HCT116 (cell line): ENCODE data around the gene MAP1LC3B2. TPM values are rescaled to one million over a fixed set of nuclear protein-coding genes. Genes with fewer than 3 reads are reported as not detected.

Source experiments
- ATAC-seq: fragments of 200-7000 bp; cut with Tn5 transposase; 2 replicates; pipeline ENCODE4 v1.9.1; 2020; ENCODE audit warnings: mild to moderate bottlenecking, moderate library complexity
- BruUV-seq: library from RNA; stranded (reverse); fragments of 400-500 nt; replicated peaks from 2 replicates; lab custom pipeline; 2021; lab: Mats Ljungman, UMichigan
- CTCF ChIA-PET: fragments of 300-600 bp; sonication (Branson Sonifier 250); formaldehyde crosslinking; loops from one replicate; lab custom pipeline; 2021; ENCODE audit warnings: antibody characterized with exemption; lab: Charles Lee
- POLR2A ChIA-PET: fragments of 300-600, 350-600 bp; sonication (Branson Sonifier 250); formaldehyde crosslinking; loops from one replicate; lab custom pipeline; 2021; ENCODE audit warnings: antibody characterized with exemption; lab: Charles Lee
- RAD21 ChIA-PET, 2 experiments: fragments of 300-600 bp; sonication (Branson Sonifier 250); formaldehyde crosslinking; loops; one replicate each; lab custom pipeline; 2023; ENCODE audit warnings: low total read pairs in 2 of 2; ENCODE audit not compliant: uncharacterized antibody in 2 of 2, unreplicated experiment in 2 of 2, low non-redundant PET in 1 of 2; lab: Charles Lee
- DNase-seq: peaks from one replicate; pipeline ENCODE4 v3.0.0-alpha.2; 2010; ENCODE audit warnings: low read depth, low spot score
- H2AFZ ChIP-seq: fragments of 200-600 bp; shearing (Covaris generic), sonication (generic); 2 replicates; pipeline ENCODE4 v1.6.1; 2017; ENCODE audit warnings: low read depth, mixed run types, mixed read lengths, antibody characterized with exemption, low read length; ENCODE audit not compliant: poor library complexity, severe bottlenecking
- H3K27ac ChIP-seq: 2 replicates; pipeline ENCODE4 v1.5.1; 2012; ENCODE audit warnings: low read depth, low read length
- H3K27me3 ChIP-seq: fragments of 200-600 bp; sonication (generic); 2 replicates; pipeline ENCODE4 v1.6.1; 2016; ENCODE audit warnings: mixed run types, low read length, mixed read lengths; ENCODE audit not compliant: insufficient read depth
- H3K36me3 ChIP-seq, 2 experiments: fragments of 200-500 bp in 1 of 2; fragments of 200-600 bp in 1 of 2; sonication (Bioruptor generic) in 1 of 2; sonication (generic) in 1 of 2; 2 replicates each; pipeline versions ENCODE4 v1.5.1 to v1.6.1; 2014 to 2016; ENCODE audit warnings: low read length in 2 of 2, inconsistent platforms in 1 of 2, mixed read lengths in 1 of 2, mixed run types in 1 of 2; ENCODE audit not compliant: insufficient read depth in 2 of 2, control insufficient read depth in 1 of 2
- H3K4me1 ChIP-seq, 2 experiments: fragments of 200-600 bp in 1 of 2; sonication (generic) in 1 of 2; 2 replicates each; pipeline versions ENCODE4 v1.5.1 to v1.6.1; 2012 to 2017; ENCODE audit warnings: low read length in 2 of 2, inconsistent platforms in 1 of 2, mild to moderate bottlenecking in 1 of 2, mixed read lengths in 1 of 2, mixed run types in 1 of 2, moderate library complexity in 1 of 2; ENCODE audit not compliant: insufficient read depth in 2 of 2, control insufficient read depth in 1 of 2
- H3K4me2 ChIP-seq: fragments of 200-600 bp; sonication (generic); 2 replicates; pipeline ENCODE4 v1.6.1; 2017; ENCODE audit warnings: mixed run types, low read length, mixed read lengths
- H3K4me3 ChIP-seq, 2 experiments: fragments of 200-600 bp in 1 of 2; sonication (generic) in 1 of 2; replicated peaks in 1 of 2; 2 replicates each; pipeline ENCODE4 v1.5.1; 2011 to 2016; ENCODE audit warnings: low read length in 2 of 2, control low read depth in 1 of 2, low read depth in 1 of 2, mild to moderate bottlenecking in 1 of 2, mixed read lengths in 1 of 2, mixed run types in 1 of 2
- H3K79me2 ChIP-seq: fragments of 200-600 bp; sonication (generic); 2 replicates; pipeline ENCODE4 v1.6.1; 2017; ENCODE audit warnings: mild to moderate bottlenecking, mixed run types, low read length, moderate library complexity, mixed read lengths; ENCODE audit not compliant: insufficient read depth
- H3K9ac ChIP-seq: fragments of 200-600 bp; sonication (generic); 2 replicates; pipeline ENCODE4 v1.6.1; 2016; ENCODE audit warnings: low read length, mixed read lengths
- H3K9me2 ChIP-seq: fragments of 200-600 bp; sonication (generic), shearing (Covaris generic); 2 replicates; pipeline ENCODE4 v1.6.1; 2017; ENCODE audit warnings: mixed run types, mild to moderate bottlenecking, moderate library complexity; ENCODE audit not compliant: insufficient read depth
- H3K9me3 ChIP-seq, 2 experiments: fragments of 200-500 bp in 1 of 2; fragments of 200-600 bp in 1 of 2; sonication (Bioruptor generic) in 1 of 2; sonication (generic) in 1 of 2; 2 replicates each; pipeline ENCODE4 v1.6.1; 2014 to 2017; ENCODE audit warnings: low read length in 2 of 2, mixed read lengths in 2 of 2, inconsistent platforms in 1 of 2, low read depth in 1 of 2, mild to moderate bottlenecking in 1 of 2, mixed run types in 1 of 2, moderate library complexity in 1 of 2; ENCODE audit not compliant: control insufficient read depth in 1 of 2, insufficient read depth in 1 of 2
- H4K20me1 ChIP-seq: fragments of 200-600 bp; sonication (generic), shearing (Covaris generic); 2 replicates; pipeline ENCODE4 v1.6.1; 2017; ENCODE audit warnings: mixed run types, mild to moderate bottlenecking, moderate library complexity; ENCODE audit not compliant: insufficient read depth
- ELF1 ChIP-seq: IDR thresholded peaks from 2 replicates; pipeline ENCODE4 v1.6.1; 2012; ENCODE audit warnings: low read depth, borderline replicate concordance
- EZH2 ChIP-seq: fragments of 200-600 bp; sonication (generic); IDR thresholded peaks from 2 replicates; pipeline ENCODE4 v1.6.1; 2017; ENCODE audit warnings: antibody characterized with exemption, mixed run types
- FOSL1 ChIP-seq: IDR thresholded peaks from 2 replicates; pipeline ENCODE4 v1.6.1; 2012; ENCODE audit warnings: low read depth
- POLR2A ChIP-seq: IDR thresholded peaks from 2 replicates; pipeline ENCODE4 v1.7.0; 2011; ENCODE audit warnings: borderline replicate concordance; ENCODE audit not compliant: insufficient read depth, insufficient read length; ENCODE audit errors: extremely low read depth
- POLR2AphosphoS5 ChIP-seq: IDR thresholded peaks from 2 replicates; pipeline ENCODE4 v1.6.1; 2011; ENCODE audit warnings: mild to moderate bottlenecking, low read depth, low read length, moderate library complexity
- RAD21 ChIP-seq: IDR thresholded peaks from 2 replicates; pipeline ENCODE4 v1.6.1; 2012; ENCODE audit warnings: low read depth, mild to moderate bottlenecking
- SRF ChIP-seq: IDR thresholded peaks from 2 replicates; pipeline ENCODE4 v1.6.1; 2012; ENCODE audit warnings: low read depth
- TCF7L2 ChIP-seq: IDR thresholded peaks from 2 replicates; pipeline ENCODE4 v1.7.0; 2011; ENCODE audit warnings: borderline replicate concordance, inconsistent platforms; ENCODE audit not compliant: insufficient read depth, insufficient read length; ENCODE audit errors: extremely low read depth
- intact Hi-C: fragments of 100-400 bp; cut with micrococcal nuclease; formaldehyde crosslinking; loops from 2 replicates; pipeline ENCODE4 v1.10.0; 2022
- total RNA-seq: library from RNA; stranded (reverse); gene quantifications from one replicate; pipeline ENCODE4 v1.2.1, GENCODE V29; 2021; ENCODE audit not compliant: unreplicated experiment

The MAP1LC3B2 gene
- total RNA-seq, 1 experiment from 2014 or later = 4.7 TPM

- ChIA-PET POLR2A (interaction anchor here (0.5 kb wide), 1 partner anchor 328 kb away, joined by 3 read pairs; no protein-coding TSS in a partner anchor), CTCF (no interaction called here)
Measured at GRCh38 chr12:116587270-116587669, 28.1 kb downstream of the MAP1LC3B2 start.

GRCh38 chr12:116588390-116589028, 29.3 kb downstream of the MAP1LC3B2 start:
- Histone ChIP-seq H3K9me3 (peaks cover 0 to 4% of the 10 kb centered on the region in 2 experiments; a peak in 2 of 4 replicates), H3K4me1 (peaks cover 20 to 29% of the 10 kb centered on the region in 2 experiments), H3K27me3 (no peaks in the 10 kb centered on the region), H3K79me2 (no peaks in the 10 kb centered on the region), H3K4me2 (no peak overlapping the region), H3K36me3 (no peaks in the 10 kb centered on the region), H4K20me1 (no peaks in the 10 kb centered on the region), H3K27ac (no peak overlapping the region), H3K4me3 (no peak overlapping the region), H3K9ac (no peak overlapping the region), H3K9me2 (no peaks in the 10 kb centered on the region), H2AFZ (no peak overlapping the region)
- ATAC-seq (no peak), DNase-seq (no peak)
- no TSS peak for BruUV-seq
- TF ChIP-seq TCF7L2 (no peak), POLR2A (no peak), FOSL1 (no peak)
- ChIA-PET RAD21 (no interaction called here), POLR2A (interaction anchor here (0.7 kb wide), 1 partner anchor 63 kb away, joined by 3 read pairs; no protein-coding TSS in a partner anchor), CTCF (no interaction called here)
- intact Hi-C loops = no loop called here

More at GRCh38 chr12:116587270-116587669, 28.1 kb downstream of the MAP1LC3B2 start:
- RAD21 ChIA-PET = no interaction called here
- Histone ChIP-seq H4K20me1 (no peaks in the 10 kb centered on the region), H3K4me3 (no peak overlapping the region), H3K9ac (no peak overlapping the region), H2AFZ (no peak overlapping the region), H3K27ac (no peak overlapping the region), H3K4me1 (peaks cover 22 to 29% of the 10 kb centered on the region in 2 experiments), H3K4me2 (no peak overlapping the region), H3K9me3 (peaks cover 0 to 4% of the 10 kb centered on the region in 2 experiments; a peak in 2 of 4 replicates), H3K9me2 (no peaks in the 10 kb centered on the region), H3K27me3 (no peaks in the 10 kb centered on the region), H3K79me2 (no peaks in the 10 kb centered on the region), H3K36me3 (no peaks in the 10 kb centered on the region)
- TF ChIP-seq FOSL1 (no peak), ELF1 (no peak), SRF (no peak), RAD21 (no peak), EZH2 (no peak), POLR2AphosphoS5 (no peak)
- ATAC-seq = no peak
- DNase-seq = no peak
- no TSS peak for BruUV-seq
- intact Hi-C loops = no loop called here
